ENCODE results near the gene RNF157. TPM values are rescaled to one million over a fixed set of nuclear protein-coding genes. Genes with fewer than 3 reads are reported as not detected.

Gene RNF157
- total RNA-seq, 1 donor from 2014 or later: 17.5 TPM

DNA sequence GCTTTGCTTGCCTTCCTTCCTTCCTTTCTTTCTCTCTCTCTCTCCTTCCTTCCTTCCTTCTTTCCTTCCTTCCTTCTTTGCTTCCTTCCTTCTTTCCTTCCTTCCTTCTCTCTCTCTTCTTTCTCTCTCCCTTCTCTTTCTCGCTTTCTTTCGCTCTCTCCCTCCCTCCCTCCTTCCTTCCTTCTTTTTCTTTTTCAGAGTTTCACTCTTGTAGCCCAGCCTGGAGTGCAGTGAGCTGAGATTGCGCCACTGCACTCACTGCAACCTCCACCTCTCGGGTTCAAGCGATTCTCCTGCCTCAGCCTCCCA, 117.1 kb downstream of the RNF157 start:
- DNase-seq: no peak

DNA sequence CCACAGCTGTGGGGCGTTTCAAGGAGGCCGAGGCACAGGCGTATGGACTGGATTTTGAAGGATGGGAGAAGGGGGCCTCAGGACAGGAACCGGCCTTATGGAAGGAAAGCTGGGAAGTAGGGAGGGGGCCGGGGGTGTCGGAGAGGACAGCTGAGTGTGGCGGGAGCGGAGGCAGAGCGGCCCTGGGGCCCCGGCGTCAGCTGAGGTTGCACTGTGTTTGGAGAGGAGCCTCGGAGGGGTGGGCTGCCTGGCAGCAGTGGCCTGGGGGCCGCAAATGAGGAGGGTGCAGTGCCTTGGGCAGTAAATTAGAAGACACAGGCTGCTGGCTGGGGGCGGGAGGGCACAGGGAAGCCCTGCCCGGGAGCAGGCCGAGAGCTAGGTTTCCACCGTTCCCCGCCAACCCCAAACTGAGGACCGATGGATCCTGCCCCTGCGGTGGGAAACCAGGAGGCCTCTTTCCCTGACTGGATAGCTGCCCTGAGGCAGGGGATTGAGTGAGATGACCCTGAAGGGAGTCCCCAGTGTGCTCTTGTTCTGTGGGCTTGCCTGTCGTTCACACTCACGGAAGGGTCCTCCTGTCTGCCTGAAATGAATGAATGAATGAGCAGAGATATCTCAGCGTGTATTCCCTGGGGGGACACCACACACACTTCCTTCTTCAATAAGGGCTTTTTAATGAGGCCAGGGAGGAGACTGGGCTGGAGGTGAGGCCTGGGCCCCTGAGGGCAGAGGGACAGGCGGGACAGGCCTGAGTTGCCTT, 117.7 kb downstream of the RNF157 start:
- no peak for DNase-seq

DNA sequence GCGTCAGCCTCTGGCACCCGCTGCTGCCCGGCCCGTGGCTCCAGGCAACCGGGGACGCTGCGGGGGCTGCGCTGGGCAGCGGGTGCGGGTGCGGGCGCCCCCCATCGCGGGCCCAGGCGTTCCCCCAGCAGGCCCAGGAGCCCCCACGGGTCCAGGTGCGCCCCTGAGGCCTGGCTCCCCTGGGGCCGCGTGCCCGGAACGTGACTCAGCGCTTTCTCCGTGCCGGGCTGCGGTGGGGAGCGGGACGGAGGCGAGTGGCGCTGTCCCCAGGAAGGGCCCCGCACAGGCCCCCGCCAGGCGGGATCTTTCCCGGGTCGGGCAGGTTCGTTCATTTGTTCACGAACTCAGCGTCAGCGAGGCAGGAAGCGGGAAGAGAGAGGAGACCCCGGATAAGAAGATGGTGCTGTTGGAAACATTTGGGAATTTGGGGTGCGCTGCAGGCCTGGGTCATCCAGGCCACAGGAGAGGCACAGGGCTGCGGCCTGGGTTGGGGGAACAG, 118.3 kb downstream of the RNF157 start:
- DNase-seq: no peak

DNA sequence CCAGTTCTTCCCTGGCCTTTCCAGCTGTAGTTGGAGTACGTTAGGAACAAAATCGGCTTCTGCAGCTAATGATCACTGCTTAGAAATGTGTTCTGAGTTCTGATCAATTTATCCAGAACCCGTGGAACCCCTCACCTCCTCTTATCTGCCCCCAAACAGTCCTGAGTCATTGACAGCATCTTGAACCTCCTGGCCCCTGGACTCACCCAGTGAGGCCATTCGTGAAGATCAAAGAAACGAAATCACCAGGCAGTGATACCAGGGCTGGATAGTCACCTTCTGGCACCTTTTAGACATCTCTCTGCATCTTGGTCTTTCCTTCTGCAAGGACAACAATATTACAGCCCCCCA, 119.7 kb downstream of the RNF157 start:
- no peak for DNase-seq

DNA sequence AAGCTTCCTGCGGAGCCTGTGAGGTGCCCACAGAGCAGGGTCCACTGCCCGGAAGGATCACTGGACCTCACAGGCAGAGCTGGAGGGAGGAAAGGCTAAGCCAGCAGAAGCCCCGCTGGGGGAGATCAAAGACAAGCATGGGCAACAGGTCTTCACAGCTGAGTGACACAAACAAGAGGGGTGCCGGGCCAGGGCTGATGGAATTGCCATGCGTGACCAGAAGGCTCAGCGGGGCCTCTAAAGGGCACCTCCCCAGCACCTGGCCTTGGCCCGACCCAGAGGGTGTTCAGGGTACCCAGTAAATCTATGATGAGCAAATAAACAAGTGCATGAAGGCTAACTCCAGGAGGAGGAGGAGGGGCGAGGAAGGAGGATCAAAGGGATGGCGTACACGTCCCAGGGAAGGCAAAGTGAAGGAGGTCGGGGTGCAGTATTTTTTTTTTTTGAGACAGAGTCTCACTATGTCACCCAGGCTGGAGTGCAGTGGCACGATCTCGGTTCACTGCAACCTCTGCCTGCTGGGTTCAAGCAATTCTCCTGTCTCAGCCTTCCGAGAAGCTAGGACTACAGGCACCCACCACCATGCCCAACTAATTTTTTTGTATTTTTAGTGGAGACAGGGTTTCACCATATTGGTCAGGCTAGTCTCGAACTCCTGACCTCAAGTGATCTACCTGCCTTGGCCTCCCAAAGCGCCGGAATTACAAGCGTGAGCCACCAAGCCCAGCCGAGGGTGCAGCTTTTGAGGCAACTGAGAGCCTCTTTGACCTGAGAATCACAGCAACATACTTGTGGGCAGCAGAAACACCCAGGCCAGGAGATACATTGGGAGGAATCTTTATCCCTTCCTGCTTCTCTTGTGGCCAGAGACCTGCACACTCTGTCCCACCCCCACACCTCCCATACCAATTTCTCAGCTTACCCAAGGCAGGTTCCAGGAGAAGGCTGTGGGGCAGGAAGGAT, 120.6 kb downstream of the RNF157 start:
- no peak for DNase-seq

DNA sequence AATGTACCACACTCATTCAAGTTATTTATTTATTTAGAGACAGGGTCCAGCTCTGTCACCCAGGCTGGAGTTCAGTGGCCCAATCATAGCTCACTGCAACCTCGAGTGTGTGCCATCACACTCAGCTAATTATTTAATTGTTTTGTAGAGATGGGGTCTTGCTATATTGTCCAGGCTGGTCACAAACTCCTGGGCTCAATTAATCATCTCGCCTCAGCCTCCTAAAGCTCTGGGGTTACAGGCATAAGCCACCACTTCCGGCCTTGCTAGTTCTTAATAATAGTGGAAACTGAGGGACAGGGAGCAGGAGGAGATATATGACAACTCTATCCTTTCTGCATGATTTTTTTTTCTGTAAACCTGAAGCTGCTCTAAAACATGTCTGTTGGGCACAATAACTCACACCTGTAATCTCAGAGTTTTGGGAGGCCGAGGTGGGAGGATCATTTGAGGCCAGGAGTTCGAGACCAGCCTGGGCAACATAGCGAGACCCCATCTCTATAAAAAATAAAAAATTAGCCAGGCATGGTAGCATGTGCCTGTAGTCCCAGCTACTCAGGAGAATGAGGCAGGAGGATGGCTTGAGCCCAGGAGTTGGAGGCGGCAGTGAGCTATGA, 125.0 kb downstream of the RNF157 start:
- no peak for DNase-seq

DNA sequence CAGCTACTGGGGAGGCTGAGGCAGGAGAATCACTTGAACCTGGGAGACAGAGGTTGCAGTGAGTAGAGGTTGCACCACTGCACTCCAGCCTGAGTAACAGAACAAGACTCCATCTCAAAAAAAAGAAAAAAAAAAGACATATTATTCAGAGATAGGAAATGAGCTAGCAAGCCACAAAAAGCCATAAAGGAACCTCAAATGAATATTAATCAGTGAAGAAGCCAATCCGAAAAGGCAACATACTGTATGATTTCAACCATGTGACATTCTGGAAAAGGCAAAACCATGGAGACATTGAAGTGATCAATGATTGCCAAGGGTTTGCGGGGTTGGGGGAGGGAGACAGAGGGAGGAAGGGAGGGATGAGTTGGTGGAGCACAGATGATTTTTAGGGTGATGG, 128.3 kb downstream of the RNF157 start:
- DNase-seq: no peak

DNA sequence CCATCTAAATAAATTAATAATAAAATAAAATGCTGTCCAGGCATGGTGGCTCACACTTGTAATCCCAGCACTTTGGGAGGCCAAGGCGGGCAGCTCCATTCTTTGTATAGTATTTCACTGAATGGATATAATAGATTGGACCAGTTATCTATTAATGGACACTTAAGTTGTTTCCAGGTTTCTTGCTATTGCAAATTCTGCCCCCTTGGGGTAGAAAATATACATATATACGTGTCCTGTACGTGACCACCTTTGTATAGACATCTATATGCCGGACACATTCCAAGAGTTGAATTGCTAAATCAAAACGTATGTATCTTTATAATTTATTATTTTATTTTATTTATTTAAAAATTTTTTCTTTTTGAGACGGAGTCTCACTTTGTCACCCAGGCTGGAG, 132.8 kb downstream of the RNF157 start:
- no peak for DNase-seq

DNA sequence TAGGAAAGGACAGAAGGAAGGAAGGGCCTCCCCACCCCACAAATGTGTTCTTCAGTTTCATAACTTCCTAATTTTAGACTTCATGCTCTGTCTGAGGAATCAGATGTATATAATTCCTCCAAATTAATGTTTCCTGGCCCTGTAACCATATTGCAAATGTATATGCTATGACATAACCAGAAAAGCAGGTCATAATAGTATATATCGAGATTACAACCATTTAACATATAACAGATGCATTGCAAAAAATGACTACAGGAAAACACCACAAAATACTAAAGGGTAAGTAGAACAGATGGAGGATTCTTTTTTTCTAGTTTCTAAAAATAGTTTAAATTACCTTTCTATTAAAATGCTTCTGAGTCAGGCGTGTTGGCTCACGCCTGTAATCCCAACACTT, 133.6 kb downstream of the RNF157 start:
- no peak for DNase-seq

DNA sequence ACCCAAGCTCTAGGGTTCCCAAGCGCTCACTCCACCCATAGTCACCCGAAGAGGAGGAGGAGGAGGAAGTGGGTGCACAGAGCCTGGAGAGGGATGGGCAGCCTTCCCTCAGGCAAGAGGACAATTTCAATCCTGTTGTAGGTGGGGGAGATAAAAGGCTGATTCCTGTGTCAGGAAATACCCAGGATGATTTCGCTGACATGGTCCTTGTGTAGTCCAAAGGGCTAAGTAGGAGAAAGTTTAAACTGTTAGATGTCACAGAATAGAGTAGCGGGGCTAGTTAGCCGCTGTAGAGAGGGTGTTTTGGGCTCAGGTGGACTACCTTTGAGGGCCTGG, 135.4 kb downstream of the RNF157 start:
- DNase-seq: no peak

DNA sequence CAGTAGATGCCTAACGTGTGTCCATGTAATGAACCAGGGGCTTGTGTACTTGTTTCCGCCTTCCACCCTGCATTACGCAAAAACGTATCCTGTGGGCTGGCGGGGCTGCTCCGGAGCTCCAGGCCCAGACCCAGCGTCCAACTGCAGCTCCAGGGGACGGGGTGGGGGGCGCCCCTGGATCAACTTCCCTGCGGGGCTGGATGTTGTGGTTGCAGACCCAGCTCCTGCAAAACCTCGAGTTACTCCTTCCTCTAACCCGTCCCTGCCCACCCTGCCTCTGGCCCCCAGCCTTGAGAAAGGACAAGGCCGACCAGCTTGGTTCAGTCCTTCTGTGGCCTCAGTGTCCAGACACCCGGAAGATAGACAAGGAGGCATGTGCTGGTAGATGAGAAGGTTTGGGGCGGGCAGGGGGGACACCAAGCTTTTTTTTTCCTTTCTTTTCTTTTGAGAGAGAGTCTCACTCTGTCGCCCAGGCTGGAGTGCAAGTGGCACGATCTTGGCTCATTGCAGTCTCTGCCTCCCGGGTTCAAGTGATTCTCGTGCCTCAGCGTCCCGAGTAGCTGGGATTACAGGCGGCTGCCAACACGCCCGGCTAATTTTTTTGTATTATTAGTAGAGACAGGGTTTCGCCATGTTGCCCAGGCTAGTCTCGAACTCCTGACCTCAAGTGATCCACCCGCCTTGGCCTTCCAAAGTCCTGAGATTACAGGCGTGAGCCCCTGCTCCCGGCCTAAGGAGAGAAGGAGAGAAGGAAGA, 136.0 kb downstream of the RNF157 start:
- no peak for DNase-seq

DNA sequence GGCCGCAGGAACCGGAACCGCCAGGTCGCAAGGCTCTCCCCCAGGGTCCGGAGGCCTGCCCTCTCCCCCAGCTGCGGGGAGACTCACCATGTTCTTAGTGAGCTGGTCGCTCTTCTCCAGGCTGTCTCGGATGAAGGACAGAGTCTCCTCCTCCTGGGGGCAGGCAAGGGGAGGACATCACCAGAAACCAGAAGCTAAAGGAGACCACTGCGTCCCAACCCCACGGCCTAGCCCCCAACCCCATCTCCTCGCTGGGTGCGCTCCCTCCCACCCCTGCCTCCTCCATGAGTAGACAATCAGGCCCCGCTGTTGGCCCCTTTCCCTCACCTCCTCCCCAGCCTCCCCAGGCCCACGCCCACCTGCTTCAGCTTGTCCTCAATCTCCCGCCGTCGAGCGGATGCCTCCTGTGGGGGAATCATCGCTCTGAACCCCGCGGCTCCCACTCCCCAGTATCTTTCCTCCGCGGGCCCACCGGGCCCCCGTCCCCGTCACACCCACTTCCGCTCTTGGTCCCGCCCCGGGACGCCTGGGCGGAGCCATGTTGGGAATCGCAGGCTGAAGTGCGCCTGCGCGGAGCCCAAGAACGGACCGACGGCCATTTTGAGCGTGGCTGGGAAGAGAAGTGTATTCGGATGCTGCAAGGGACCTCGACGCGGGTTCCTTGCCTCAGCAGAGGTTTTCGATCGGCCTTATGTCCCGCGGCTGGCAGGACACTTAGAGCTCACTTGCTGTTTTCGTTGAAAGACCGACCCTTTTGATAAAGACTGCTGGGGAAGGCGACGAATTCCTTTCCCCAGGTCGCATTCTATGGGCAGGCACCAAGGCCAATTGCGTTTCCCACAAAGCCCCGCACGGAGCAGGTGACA, 136.8 kb downstream of the RNF157 start, which contains the start of gene EXOC7:
Gene EXOC7, minus strand, starts transcription at position 514 of the 866 bp plus-strand sequence. Its CDS starts 95 bp downstream, at position 419.
- peak; percentile 83 for DNase-seq

DNA sequence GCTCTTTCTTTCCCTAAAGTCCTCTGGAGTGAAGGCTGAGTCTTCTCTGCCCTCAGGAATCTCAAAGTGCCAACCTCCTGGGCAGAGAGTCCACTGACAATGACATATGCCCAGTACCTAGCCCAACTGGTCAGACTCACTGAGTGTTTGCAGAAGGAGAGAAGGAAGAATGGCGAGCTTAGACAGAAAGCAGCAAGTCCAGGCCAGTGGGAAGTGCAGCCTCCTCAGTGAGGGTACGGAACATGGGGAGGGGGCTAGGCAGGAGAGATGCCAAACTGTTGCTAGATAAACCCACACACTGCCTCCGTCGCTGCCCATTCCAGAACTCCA, 137.4 kb downstream of the RNF157 start:
- no peak for DNase-seq

DNA sequence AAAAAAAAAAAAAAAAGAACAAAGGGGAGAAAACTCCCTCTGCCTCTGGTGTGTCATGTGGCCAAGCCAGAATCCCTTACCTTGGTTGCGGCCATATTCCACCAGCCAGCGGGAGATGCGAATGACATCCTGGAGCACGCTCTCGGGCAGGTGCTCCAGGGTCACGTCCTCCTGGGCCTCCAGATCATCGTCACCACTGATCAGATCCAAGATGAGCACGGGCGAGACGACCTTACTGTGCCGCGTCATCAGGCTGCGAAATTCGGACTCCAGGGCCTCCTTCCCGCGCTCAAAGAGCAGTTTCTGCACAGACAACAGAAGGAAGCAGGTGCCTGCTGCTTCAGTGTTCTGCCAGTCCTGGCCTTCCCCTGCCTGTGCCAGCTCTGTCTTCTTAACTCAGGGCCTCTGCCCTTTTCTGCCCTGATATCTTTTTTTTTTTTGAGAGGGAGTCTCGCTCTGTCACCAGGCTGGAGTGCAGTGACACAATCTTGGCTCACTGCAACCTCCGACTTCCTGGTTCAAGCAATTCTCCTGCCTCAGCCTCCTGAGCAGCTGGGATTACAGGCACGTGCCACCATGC, 142.5 kb downstream of the RNF157 start:
- DNase-seq: no peak

DNA sequence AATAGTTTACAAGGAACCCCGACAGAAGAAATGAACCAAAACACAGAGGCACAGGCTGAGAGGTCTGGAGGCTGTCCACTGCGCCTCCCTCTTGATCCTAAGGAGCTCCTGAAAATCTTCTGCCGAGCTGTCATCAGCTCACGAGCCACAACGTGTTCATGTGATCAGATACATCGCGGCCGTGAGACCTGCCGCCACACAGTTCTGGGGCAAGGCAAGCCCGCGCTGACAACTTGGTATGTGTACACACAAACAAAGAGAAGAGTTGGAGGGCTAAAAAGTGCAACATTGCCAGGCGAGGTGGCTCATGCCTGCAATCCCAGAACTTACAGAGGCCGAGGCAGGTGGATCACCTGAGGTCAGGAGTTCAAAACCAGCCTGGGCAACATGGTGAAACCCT, 144.3 kb downstream of the RNF157 start:
- no peak for DNase-seq

DNA sequence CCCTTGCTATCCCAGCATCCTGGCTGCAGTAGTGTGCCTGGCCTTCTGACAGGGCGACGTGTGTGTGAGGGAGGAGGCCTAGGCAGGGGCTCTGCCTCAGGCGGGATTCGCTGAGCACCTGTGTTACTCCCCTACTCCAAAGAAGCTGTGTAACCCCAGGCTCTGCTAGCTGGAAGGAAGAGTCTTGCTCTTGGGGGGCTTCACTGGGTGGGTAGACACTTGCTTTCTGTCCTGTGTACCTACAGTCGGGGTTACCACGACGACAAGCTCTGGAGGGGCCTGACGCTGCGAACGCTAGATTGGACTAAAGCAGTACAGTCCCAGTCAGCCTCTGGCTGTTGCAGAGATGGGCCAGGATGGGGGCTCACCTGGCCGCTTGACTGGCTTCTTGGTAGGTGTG, 146.2 kb downstream of the RNF157 start:
- no peak for DNase-seq

DNA sequence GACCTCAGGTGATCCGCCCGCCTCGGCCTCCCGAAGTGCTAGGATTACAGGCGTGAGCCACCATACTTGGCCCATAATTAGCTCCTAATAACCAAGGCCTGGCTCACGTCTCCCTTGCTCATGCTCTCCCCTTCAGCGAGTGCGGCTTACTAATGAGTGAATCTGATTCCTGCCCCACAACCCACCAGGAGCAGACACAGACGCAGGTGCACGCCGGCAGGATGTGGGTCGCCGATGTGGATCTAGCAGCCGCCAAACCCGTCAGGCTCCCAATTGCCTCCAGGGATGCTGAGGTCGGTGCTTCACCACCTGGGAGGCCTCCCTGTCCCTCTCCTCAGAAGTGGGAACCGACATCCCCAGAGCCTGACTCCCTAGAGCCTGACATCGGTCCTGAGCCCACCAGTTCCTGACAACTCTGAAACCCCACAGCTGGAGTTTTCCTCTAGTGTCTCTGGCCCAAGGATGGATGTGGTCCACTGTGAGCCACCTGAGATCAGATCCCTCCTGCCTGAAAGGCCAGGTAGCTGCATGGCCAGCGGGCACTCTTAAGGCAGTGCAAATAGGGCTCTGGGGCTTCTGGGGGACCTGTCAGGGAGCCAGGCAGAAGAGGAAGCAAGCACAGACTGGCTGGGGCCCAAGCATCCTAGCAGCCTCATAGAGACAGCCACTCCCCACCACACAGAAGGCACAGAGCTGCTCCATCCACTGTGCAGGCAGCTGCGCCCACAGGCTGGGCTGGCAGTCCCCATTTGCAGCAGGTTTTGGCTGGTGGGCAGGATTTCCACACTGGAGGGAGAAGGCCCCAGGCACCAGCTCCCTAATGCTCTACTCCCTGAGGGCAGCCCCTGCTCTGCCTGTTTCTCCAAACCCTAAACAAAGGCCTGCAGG, 147.5 kb downstream of the RNF157 start:
- no peak for DNase-seq

Measured in occipital lobe (tissue), 2 donors.